ENCODE data around the gene AUH. TPM values are rescaled to one million over a fixed set of nuclear protein-coding genes. Genes with fewer than 3 reads are reported as not detected.

AUH gene
- total RNA-seq, 4 donors from 2014 or later: 10.6 to 25.4 (median 16.7) TPM

- H3K27me3 ChIP-seq: no peaks in the 10 kb centered on the region
- no peak overlapping the region for H3K27ac ChIP-seq
- peaks cover 0 to 5% (median 0%) of the 10 kb centered on the region in 3 donors for H3K4me1 ChIP-seq
- no peak overlapping the region for H3K4me3 ChIP-seq
- no peak for DNase-seq
- intact Hi-C loops (cut with DNase I): no loop called here
- peaks cover 0 to 63% (median 12%) of the 10 kb centered on the region in 3 donors for H3K36me3 ChIP-seq
- no peak for TF ChIP-seq POLR2A (IDR thresholded peaks at IDR 0.05)
- no peak for TF ChIP-seq CTCF (IDR thresholded peaks at IDR 0.05)
- WGBS, 2 donors: 89 to 92% methylated on average over 3 of the region's 3 CpGs
- no peaks in the 10 kb centered on the region for H3K9me3 ChIP-seq
These were observed 20.4 kb downstream of the AUH start for GRCh38 chr9:91341258-91341746.

GRCh38 chr9:91340395-91340967, 21.2 kb downstream of the AUH start:
- Histone ChIP-seq H3K9me3 (no peaks in the 10 kb centered on the region), H3K4me1 (peaks cover 0 to 5% (median 0%) of the 10 kb centered on the region in 3 donors), H3K27me3 (no peaks in the 10 kb centered on the region), H3K27ac (no peak overlapping the region), H3K4me3 (no peak overlapping the region), H3K36me3 (peaks cover 0 to 63% (median 12%) of the 10 kb centered on the region in 3 donors)
- DNase-seq: no peak
- no peak for TF ChIP-seq CTCF (IDR thresholded peaks at IDR 0.05)
- no peak for TF ChIP-seq POLR2A (IDR thresholded peaks at IDR 0.05)
- WGBS, 2 donors: 89% methylated on average over 1 of the region's 1 CpG
- intact Hi-C loops (cut with DNase I): no loop called here

GRCh38 chr9:91338681-91339080, 23.0 kb downstream of the AUH start:
- Histone ChIP-seq H3K36me3 (peaks cover 0 to 63% (median 12%) of the 10 kb centered on the region in 3 donors), H3K4me1 (peaks cover 0 to 12% (median 0%) of the 10 kb centered on the region in 3 donors), H3K9me3 (no peaks in the 10 kb centered on the region), H3K4me3 (no peak overlapping the region), H3K27me3 (no peaks in the 10 kb centered on the region), H3K27ac (no peak overlapping the region)
- intact Hi-C loops (cut with DNase I): no loop called here
- DNase-seq: no peak
- TF ChIP-seq POLR2A (IDR thresholded peaks at IDR 0.05): no peak
- TF ChIP-seq CTCF (IDR thresholded peaks at IDR 0.05): no peak

GRCh38 chr9:91336786-91337185, 24.9 kb downstream of the AUH start:
- WGBS, 2 donors: 89 to 91% methylated on average over 1 of the region's 1 CpG
- no peaks in the 10 kb centered on the region for H3K9me3 ChIP-seq
- DNase-seq: no peak
- H3K27ac ChIP-seq: no peak overlapping the region
- no peaks in the 10 kb centered on the region for H3K27me3 ChIP-seq
- peaks cover 0 to 15% (median 0%) of the 10 kb centered on the region in 3 donors for H3K4me1 ChIP-seq
- TF ChIP-seq CTCF (IDR thresholded peaks at IDR 0.05): no peak
- no peak for TF ChIP-seq POLR2A (IDR thresholded peaks at IDR 0.05)
- peaks cover 0 to 47% (median 7%) of the 10 kb centered on the region in 3 donors for H3K36me3 ChIP-seq
- H3K4me3 ChIP-seq: no peak overlapping the region
- intact Hi-C loops (cut with DNase I): no loop called here

GRCh38 chr9:91334053-91334452, 27.7 kb downstream of the AUH start:
- Histone ChIP-seq H3K9me3 (no peaks in the 10 kb centered on the region), H3K27me3 (no peaks in the 10 kb centered on the region), H3K4me1 (peaks cover 0 to 11% (median 0%) of the 10 kb centered on the region in 3 donors), H3K36me3 (peaks cover 0 to 19% (median under 1%) of the 10 kb centered on the region in 3 donors), H3K27ac (no peak overlapping the region), H3K4me3 (no peak overlapping the region)
- DNase-seq: no peak
- TF ChIP-seq POLR2A (IDR thresholded peaks at IDR 0.05) (no peak), CTCF (IDR thresholded peaks at IDR 0.05) (no peak)
- WGBS, 2 donors: 67 to 77% methylated on average over 4 of the region's 4 CpGs
- intact Hi-C loops (cut with DNase I): no loop called here

Measured in esophagus squamous epithelium (tissue), 5 donors.